AG04449 (cell line): Measurements from ENCODE around the gene MIXL1.
A peak's percentile ranks its signal among the peaks of the same experiment; 100 is the strongest.
"Not testable (repeated sequence)": the region's sequence is repeated elsewhere in the genome, so short reads cannot be mapped to it uniquely, and the experiment has no call there.

Source experiments
- CTCF ChIA-PET: fragments of 350-600 bp; formaldehyde crosslinking; extraction: SDS; loops from one replicate; lab custom pipeline; 2021; ENCODE audit warnings: antibody characterized with exemption; lab: Yijun Ruan, JAX
- POLR2A ChIA-PET: fragments of 400-600, 350-600 bp; formaldehyde crosslinking; extraction: SDS; loops from one replicate; lab custom pipeline; 2020; ENCODE audit warnings: antibody characterized with exemption, inconsistent platforms; lab: Yijun Ruan, JAX
- DNase-seq: peaks from one replicate; pipeline ENCODE4 v3.0.0-alpha.2; 2010; ENCODE audit warnings: low read depth, low spot score
- H3K4me3 ChIP-seq: 2 replicates; pipeline ENCODE4 v1.5.1; 2011; ENCODE audit warnings: low read depth, mild to moderate bottlenecking, control low read depth, low read length
- CTCF ChIP-seq: IDR thresholded peaks from one replicate; pipeline ENCODE4 v1.5.1; 2011; ENCODE audit warnings: mild to moderate bottlenecking, moderate library complexity, low read length, control low read depth, inconsistent platforms; ENCODE audit not compliant: insufficient read depth; ENCODE audit errors: missing control alignments

Gene MIXL1

GRCh38 chr1:226261818-226262217 lies 38.4 kb downstream of the MIXL1 start:
- DNase-seq = no peak
- no peak overlapping the region for H3K4me3 ChIP-seq
- CTCF ChIA-PET = no interaction called here
- TF ChIP-seq CTCF = no peak
- POLR2A ChIA-PET = no interaction called here

GRCh38 chr1:226268421-226269124 lies 45.1 kb downstream of the MIXL1 start:
- H3K4me3 ChIP-seq = no peak overlapping the region
- no peak for TF ChIP-seq CTCF
- POLR2A ChIA-PET = no interaction called here
- DNase-seq = peak; percentile 12
- CTCF ChIA-PET = no interaction called here

DNA sequence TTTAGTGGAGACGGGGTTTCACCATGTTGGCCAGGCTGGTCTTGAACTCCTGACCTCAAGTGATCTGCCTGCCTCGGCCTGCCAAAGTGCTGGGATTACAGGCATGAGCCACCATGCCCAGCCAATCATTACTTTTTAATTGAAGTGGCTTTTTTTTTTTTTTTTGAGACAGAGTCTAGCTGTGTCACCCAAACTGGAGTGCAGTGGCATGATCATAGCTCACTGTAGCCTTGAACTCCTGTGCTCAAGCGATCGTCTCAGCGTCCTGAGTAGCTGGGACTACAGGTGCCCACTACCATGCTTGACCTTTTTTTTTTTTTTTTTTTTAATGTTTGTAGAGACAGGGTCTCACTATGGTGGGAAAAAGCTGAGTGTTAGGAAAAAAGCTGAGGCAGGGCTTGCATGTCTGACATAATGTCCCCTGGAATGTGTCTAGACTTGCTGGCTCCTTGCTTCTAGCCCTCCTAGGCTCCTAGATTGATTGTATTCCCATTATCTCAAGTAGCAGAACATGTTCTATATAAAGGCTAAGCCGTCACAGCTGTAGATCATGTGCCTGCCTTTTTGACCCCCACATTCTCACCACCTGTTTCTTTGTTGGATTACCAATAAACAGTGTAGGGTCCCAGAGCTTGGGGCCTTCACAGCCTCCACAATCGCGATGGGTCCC lies 48.9 kb downstream of the MIXL1 start:
- DNase-seq, POLR2A ChIA-PET, H3K4me3 ChIP-seq: not testable (repeated sequence)
- CTCF ChIA-PET = interaction anchor here (1.2 kb wide), 1 partner anchor 208 kb away, joined by 3 read pairs; no protein-coding TSS in a partner anchor

- CTCF ChIA-PET = no interaction called here
- DNase-seq = no peak
- POLR2A ChIA-PET = no interaction called here
Measured at GRCh38 chr1:226274138-226274537, 50.7 kb downstream of the MIXL1 start.

GRCh38 chr1:226276077-226276682 lies 52.7 kb downstream of the MIXL1 start:
- no peak for DNase-seq
- POLR2A ChIA-PET = interaction anchor here (0.6 kb wide), 1 partner anchor 54 kb away, joined by 3 read pairs; no protein-coding TSS in a partner anchor
- CTCF ChIA-PET = no interaction called here
- H3K4me3 ChIP-seq = no peak overlapping the region
- no peak for TF ChIP-seq CTCF

More at GRCh38 chr1:226274138-226274537, 50.7 kb downstream of the MIXL1 start:
- H3K4me3 ChIP-seq = no peak overlapping the region
- TF ChIP-seq CTCF = no peak
